ENCODE measurements around the gene ACP2. TPM values are rescaled to one million over a fixed set of nuclear protein-coding genes. Genes with fewer than 3 reads are reported as not detected.

ACP2 gene
- total RNA-seq, 1 donor = 32.2 TPM

- Histone ChIP-seq H4K20me1 (ENCODE audit: insufficient read depth, low read length) (no peaks in the 10 kb centered on the region), H3K27me3 (ENCODE audit: insufficient read depth, low read length) (no peaks in the 10 kb centered on the region), H2AFZ (ENCODE audit: low read length) (no peak overlapping the region), H3K4me2 (ENCODE audit: insufficient read depth, low read length) (no peak overlapping the region), H3K27ac (ENCODE audit: low read depth, low read length) (no peak overlapping the region), H3K4me3 (ENCODE audit: insufficient read depth, low read length) (no peak overlapping the region), H3K36me3 (ENCODE audit: insufficient read depth, low read length) (peaks cover 58% of the 10 kb centered on the region), H3K9me3 (ENCODE audit: low read depth, low read length) (no peaks in the 10 kb centered on the region), H3K79me2 (ENCODE audit: insufficient read depth, low read length) (no peaks in the 10 kb centered on the region), H3K4me1 (ENCODE audit: insufficient read depth, low read length) (peaks cover 21% of the 10 kb centered on the region)
- TF ChIP-seq CTCF (IDR thresholded peaks at IDR 0.05; ENCODE audit: extremely low read depth, low read depth, low read length) = no peak
- DNase-seq (ENCODE audit: insufficient read length, low spot score, missing footprints) = no peak
These were observed 8.8 kb downstream of the ACP2 start for GRCh38 chr11:47239852-47240251.

- Histone ChIP-seq H3K36me3 (ENCODE audit: insufficient read depth, low read length) (peaks cover 48% of the 10 kb centered on the region), H3K9me3 (ENCODE audit: low read depth, low read length) (no peaks in the 10 kb centered on the region), H3K79me2 (ENCODE audit: insufficient read depth, low read length) (no peaks in the 10 kb centered on the region), H3K4me3 (ENCODE audit: insufficient read depth, low read length) (no peak overlapping the region), H3K27ac (ENCODE audit: low read depth, low read length) (no peak overlapping the region), H4K20me1 (ENCODE audit: insufficient read depth, low read length) (no peaks in the 10 kb centered on the region), H3K27me3 (ENCODE audit: insufficient read depth, low read length) (no peaks in the 10 kb centered on the region), H3K4me1 (ENCODE audit: insufficient read depth, low read length) (peaks cover 24% of the 10 kb centered on the region), H3K4me2 (ENCODE audit: insufficient read depth, low read length) (no peak overlapping the region), H2AFZ (ENCODE audit: low read length) (no peak overlapping the region)
- no peak for TF ChIP-seq CTCF (IDR thresholded peaks at IDR 0.05; ENCODE audit: extremely low read depth, low read depth, low read length)
- DNase-seq (ENCODE audit: insufficient read length, low spot score, missing footprints) = no peak
These were observed 12.1 kb downstream of the ACP2 start for GRCh38 chr11:47236482-47236881.

DNA sequence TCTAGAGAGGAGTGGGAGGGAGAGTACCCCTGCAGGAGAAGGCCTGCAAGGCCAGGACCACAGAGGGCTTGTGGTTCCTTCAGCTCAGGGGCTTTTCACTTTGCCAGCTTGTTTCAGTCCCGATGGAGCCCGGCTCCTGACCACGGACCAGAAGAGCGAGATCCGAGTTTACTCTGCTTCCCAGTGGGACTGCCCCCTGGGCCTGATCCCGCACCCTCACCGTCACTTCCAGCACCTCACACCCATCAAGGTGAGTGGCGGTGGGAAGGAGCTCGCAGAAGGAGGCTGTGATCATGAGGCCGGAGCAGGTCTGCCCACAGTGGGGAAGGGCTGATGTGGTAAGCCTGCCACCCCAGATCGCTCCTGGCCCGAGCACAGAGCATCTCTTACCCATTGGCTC is 13.5 kb downstream of the ACP2 start:
- no peak overlapping the region for H3K4me2 ChIP-seq (ENCODE audit: insufficient read depth, low read length)
- no peak for DNase-seq (ENCODE audit: insufficient read length, low spot score, missing footprints)
- H3K27me3 ChIP-seq (ENCODE audit: insufficient read depth, low read length) = no peaks in the 10 kb centered on the region

GRCh38 chr11:47234669-47235100 is 13.9 kb downstream of the ACP2 start:
- Histone ChIP-seq H4K20me1 (ENCODE audit: insufficient read depth, low read length) (no peaks in the 10 kb centered on the region), H3K4me2 (ENCODE audit: insufficient read depth, low read length) (peak overlapping the region; percentile 63), H3K4me3 (ENCODE audit: insufficient read depth, low read length) (peak overlapping the region; percentile 31), H2AFZ (ENCODE audit: low read length) (peak overlapping the region; percentile 25), H3K4me1 (ENCODE audit: insufficient read depth, low read length) (peaks cover 23% of the 10 kb centered on the region), H3K9me3 (ENCODE audit: low read depth, low read length) (no peaks in the 10 kb centered on the region), H3K27ac (ENCODE audit: low read depth, low read length) (peak overlapping the region; percentile 54), H3K36me3 (ENCODE audit: insufficient read depth, low read length) (peaks cover 42% of the 10 kb centered on the region), H3K27me3 (ENCODE audit: insufficient read depth, low read length) (no peaks in the 10 kb centered on the region), H3K79me2 (ENCODE audit: insufficient read depth, low read length) (no peaks in the 10 kb centered on the region)
- no peak for TF ChIP-seq CTCF (IDR thresholded peaks at IDR 0.05; ENCODE audit: extremely low read depth, low read depth, low read length)
- DNase-seq (ENCODE audit: insufficient read length, low spot score, missing footprints) = no peak

More for the DNA sequence above, 13.5 kb downstream of the ACP2 start:
- peak overlapping the region; percentile 54 for H3K27ac ChIP-seq (ENCODE audit: low read depth, low read length)
- peaks cover 44% of the 10 kb centered on the region for H3K36me3 ChIP-seq (ENCODE audit: insufficient read depth, low read length)
- H3K4me1 ChIP-seq (ENCODE audit: insufficient read depth, low read length) = peaks cover 23% of the 10 kb centered on the region
- no peak overlapping the region for H3K4me3 ChIP-seq (ENCODE audit: insufficient read depth, low read length)
- no peak overlapping the region for H2AFZ ChIP-seq (ENCODE audit: low read length)
- no peaks in the 10 kb centered on the region for H3K9me3 ChIP-seq (ENCODE audit: low read depth, low read length)
- no peaks in the 10 kb centered on the region for H3K79me2 ChIP-seq (ENCODE audit: insufficient read depth, low read length)
- H4K20me1 ChIP-seq (ENCODE audit: insufficient read depth, low read length) = no peaks in the 10 kb centered on the region
- no peak for TF ChIP-seq CTCF (IDR thresholded peaks at IDR 0.05; ENCODE audit: extremely low read depth, low read depth, low read length)

Measured in osteoblast (primary cell).